NCI-H524 (cell line): Measurements from ENCODE around the gene RGPD3.
"Not testable (repeated sequence)": the region's sequence is repeated elsewhere in the genome, so short reads cannot be mapped to it uniquely, and the experiment has no call there.

Experiments
- DNase-seq, 2 experiments: peaks; one replicate each; lab custom pipeline; 2025; lab: John Stamatoyannopoulos, UW

The RGPD3 gene

GRCh38 chr2:106486551-106487385 is 18.6 kb upstream of the RGPD3 start, which contains the start of gene CD8B2:
Gene CD8B2 (plus strand): TSS chr2:106487364. CDS start chr2:106487427, 63 bp downstream.
- not testable (repeated sequence) for DNase-seq

GRCh38 chr2:106479563-106479962 is 11.3 kb upstream of the RGPD3 start:
- DNase-seq, result not testable (repeated sequence)

GRCh38 chr2:106477647-106478046 is 9.4 kb upstream of the RGPD3 start:
- DNase-seq, result not testable (repeated sequence)

- not testable (repeated sequence) for DNase-seq
Measured at GRCh38 chr2:106470658-106471057, 2.4 kb upstream of the RGPD3 start.

- not testable (repeated sequence) for DNase-seq
Measured at GRCh38 chr2:106467516-106467915, 697 bp downstream of the RGPD3 start.

- DNase-seq, result peak in 1 of 2 experiments; percentile 14
Measured at GRCh38 chr2:106461882-106462281, 6.3 kb downstream of the RGPD3 start.

GRCh38 chr2:106390680-106391079 is 77.5 kb downstream of the RGPD3 start:
- not testable (repeated sequence) for DNase-seq

- DNase-seq, result not testable (repeated sequence)
Measured at GRCh38 chr2:106388814-106389410, 79.3 kb downstream of the RGPD3 start.

GRCh38 chr2:106384548-106384947 is 83.7 kb downstream of the RGPD3 start:
- not testable (repeated sequence) for DNase-seq

- not testable (repeated sequence) for DNase-seq
Measured at GRCh38 chr2:106381867-106382266, 86.3 kb downstream of the RGPD3 start.

- not testable (repeated sequence) for DNase-seq
Measured at GRCh38 chr2:106379567-106379966, 88.6 kb downstream of the RGPD3 start.

- not testable (repeated sequence) for DNase-seq
Measured at GRCh38 chr2:106369182-106369581, 99.0 kb downstream of the RGPD3 start.

GRCh38 chr2:106366204-106366885 is 101.9 kb downstream of the RGPD3 start:
- no peak for DNase-seq

GRCh38 chr2:106363791-106364190 is 104.4 kb downstream of the RGPD3 start:
- DNase-seq, result no peak

GRCh38 chr2:106362789-106363188 is 105.4 kb downstream of the RGPD3 start:
- DNase-seq, result no peak

- DNase-seq, result no peak
Measured at GRCh38 chr2:106359512-106359911, 108.7 kb downstream of the RGPD3 start.

GRCh38 chr2:106358521-106358920 is 109.7 kb downstream of the RGPD3 start:
- DNase-seq, result no peak

GRCh38 chr2:106358081-106358480 is 110.1 kb downstream of the RGPD3 start:
- no peak for DNase-seq

GRCh38 chr2:106356291-106356690 is 111.9 kb downstream of the RGPD3 start:
- DNase-seq, result no peak

GRCh38 chr2:106353676-106354075 is 114.5 kb downstream of the RGPD3 start:
- DNase-seq, result no peak

- DNase-seq, result peak in 1 of 2 experiments; percentile 26
Measured at GRCh38 chr2:106350980-106351379, 117.2 kb downstream of the RGPD3 start.

GRCh38 chr2:106344302-106344701 is 123.9 kb downstream of the RGPD3 start:
- DNase-seq, result no peak

GRCh38 chr2:106343274-106343673 is 124.9 kb downstream of the RGPD3 start:
- no peak for DNase-seq
